Measurements from ENCODE around the gene DCST1.

The DCST1 gene

DNA sequence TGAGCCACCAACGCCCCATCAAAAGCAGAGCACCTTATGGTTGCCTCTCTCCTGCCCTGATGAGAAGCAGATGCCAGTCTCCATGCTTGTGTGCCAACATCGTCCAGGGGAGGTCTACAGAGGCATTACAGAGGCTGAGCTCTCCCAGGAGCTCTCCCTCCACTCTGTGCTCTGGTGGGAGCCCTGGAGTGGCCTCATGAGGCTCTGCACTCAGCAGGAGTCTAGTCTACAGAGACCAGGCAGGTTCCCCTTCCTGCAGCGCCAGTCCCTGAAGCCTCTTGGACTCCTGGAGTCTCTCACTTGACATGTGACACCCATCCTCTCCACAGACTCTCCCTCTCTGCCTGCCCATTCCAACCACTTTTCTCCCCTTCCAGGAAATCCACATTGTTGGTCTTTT lies 3.4 kb downstream of the DCST1 start:
- no peak for DNase-seq

DNA sequence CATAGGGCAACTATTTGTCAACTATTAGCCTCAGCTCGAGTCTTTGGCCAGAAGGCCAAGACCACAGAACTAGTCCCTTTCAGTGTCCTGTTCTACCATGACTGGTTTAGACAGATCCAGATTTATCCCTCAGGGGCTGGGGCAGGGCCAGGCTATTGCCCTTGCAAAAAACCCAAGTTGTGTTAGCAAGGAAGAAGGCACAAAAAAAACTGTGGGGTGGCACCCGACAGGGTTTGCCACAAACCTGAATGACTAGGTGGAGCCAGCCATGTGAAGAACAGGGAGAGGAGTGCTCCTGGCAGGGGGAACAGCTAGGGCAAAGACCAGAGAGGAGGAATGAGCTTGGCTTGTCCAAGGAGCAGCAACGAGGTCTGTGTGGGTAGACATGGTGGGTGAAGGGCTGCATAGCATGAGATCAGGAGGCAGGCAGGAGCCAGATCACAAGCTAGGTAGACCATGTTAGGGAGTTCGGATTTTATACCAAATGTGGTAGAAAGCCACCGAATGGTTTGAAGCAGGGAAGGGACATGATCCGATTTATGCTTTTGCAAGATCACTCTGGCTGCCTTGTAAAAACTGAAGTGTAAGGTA lies 4.3 kb downstream of the DCST1 start:
- no peak for DNase-seq

GRCh38 chr1:155038602-155039307 lies 5.1 kb downstream of the DCST1 start:
- DNase-seq = no peak

GRCh38 chr1:155039308-155039669 lies 5.7 kb downstream of the DCST1 start:
- no peak for DNase-seq

- DNase-seq = no peak
Observed at GRCh38 chr1:155040358-155041093, 6.9 kb downstream of the DCST1 start.

DNA sequence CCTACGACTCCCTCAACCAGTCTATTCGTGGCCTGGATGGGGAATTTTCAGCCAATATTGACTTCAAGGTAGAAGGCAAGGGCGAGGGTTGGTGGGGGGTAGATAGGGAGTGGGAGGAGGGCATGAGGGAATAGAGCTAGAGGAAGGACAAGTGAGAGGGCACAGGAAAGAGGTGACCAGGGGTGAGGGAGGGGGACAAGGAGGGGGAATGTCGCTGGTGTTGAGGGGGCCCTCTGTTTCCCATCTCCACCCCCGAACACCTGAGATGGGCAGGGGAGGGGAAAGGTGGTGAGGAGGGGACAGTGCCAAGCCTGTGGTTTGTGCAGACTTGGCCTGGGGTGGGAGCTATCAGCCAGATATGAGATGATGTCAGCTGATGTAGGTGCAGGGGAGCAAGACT lies 9.2 kb downstream of the DCST1 start:
- DNase-seq = no peak

GRCh38 chr1:155043301-155043702 lies 9.7 kb downstream of the DCST1 start:
- no peak for DNase-seq

DNA sequence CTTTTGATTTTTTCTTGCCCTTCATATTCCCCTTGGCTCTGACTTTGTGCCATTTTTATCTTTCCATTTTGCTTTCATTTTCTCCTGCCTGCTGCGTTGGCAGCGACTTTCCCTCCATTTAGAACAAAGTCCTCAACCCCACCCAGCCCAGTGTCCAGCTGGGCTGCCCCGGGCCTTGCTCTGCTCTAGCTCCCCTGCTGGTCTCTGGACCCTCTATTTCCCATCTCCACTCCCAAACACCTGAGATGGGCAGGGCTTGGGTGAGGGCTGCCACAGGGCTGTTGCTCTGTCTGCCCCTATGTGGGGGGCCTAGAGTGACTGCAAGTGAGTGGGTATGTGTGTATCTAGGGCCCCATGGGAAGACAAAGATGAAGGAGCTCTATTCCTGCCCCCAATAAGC lies 10.2 kb downstream of the DCST1 start:
- no peak for DNase-seq

DNA sequence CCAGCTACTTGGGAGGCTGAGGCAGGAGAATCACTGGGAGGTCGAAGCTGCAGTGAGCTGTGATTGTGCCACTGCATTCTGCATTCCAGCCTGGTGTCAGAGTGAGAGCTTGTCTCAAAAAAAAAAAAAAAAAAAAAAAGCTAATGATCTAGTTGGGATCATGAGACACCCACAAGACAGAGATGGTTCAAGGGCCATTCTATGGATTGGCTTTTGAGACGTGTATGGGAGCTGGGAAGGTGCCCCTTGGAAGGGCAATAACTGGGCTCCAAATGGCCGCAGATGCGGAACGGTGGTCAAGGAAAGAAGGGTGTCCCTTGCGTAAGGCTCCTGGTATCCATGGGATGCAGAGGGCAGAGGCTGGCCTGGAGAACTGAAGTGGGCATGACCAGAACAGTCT lies 10.7 kb downstream of the DCST1 start:
- DNase-seq = no peak

GRCh38 chr1:155044812-155045657 lies 11.4 kb downstream of the DCST1 start:
- DNase-seq = peak; percentile 21

DNA sequence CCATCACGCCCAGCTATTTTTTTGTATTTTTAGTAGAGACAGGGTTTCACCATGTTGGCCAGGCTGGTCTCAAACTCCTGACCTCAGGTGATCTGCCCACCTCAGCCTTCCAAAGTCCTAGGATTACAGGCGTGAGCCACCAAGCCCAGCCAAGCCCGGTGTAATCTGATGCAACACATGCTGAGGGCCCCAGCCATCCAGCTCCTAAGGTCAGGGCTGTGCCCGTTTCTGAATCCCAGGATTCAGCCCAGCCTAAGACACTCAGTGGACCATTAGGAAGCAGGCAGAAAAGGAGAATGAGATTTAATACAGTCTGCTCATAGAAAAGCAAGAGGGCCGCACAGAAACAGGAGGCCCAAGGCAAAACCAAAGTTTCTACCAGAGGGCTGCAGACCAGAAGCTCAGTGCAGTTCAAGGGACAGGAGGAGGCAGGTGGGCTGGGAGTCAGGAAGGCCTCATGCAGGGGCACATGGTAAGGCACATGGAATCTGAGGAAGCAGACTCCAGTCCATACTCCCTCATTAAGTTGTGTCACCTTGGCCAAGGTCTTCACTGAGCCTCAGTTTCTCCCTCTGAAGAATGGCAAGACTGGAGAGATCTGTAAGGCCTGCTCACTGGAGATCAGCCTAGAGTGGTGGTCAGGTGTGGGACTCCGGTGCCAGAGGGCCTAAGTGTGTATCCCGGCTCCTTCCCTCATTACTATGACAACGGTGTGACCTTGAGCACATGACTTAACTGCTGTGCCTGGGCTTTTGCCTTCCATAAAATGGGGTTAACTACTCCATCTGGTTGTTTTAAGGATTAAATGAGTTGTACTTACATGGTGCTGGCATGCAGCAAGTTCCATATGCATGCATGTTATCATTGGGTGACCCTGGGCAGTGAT lies 15.1 kb downstream of the DCST1 start:
- no peak for DNase-seq

DNA sequence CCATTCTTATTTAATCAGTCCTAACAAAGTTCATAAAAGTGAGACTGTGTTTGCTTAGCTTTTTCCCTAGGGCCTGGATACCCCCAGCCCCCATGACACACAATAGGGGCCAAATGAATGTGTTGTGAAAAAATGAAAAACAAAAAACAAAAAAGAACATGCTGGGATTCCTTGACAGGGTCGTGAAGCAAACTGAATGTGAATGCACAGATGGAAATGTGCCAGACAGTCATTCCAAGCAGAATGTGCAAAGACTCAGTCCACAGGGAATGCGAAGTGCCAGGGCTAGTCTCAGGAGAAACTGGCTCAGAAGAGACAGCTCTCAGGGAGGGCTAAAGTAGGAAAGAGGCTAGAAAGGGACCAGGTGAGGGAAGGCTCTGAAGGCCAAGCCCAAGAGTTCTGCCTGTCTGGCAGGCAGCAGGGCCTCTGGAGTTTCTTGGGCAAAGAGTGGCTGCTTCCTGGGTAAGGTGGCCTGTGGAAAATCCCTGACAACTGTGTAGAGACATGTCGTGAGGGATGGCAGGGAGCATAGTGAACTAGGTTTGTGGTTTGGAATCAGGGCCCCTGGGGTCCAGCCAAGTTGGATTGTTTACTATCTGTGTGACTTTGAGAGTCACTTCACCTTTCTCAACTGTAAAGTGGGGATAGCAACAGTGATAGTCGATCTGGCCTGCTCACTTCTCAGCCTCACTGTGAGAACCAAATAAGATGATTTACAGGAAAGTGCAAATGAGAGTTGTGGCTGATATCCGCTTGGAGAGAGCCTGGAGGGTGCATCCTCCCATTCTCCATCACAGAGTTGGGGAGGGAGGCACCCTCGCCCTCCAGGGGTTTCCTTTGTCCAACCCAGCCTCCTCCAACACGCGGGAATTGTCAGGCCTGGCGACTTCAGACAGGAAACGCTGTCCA lies 16.3 kb downstream of the DCST1 start:
- DNase-seq = peak; percentile 60

GRCh38 chr1:155050560-155051341 lies 17.1 kb downstream of the DCST1 start, which contains the start of gene ADAM15:
Gene ADAM15, plus strand, starts transcription at chr1:155051316. Its CDS starts 71 bp downstream, at chr1:155051387.
- DNase-seq = peak; percentile 27

DNA sequence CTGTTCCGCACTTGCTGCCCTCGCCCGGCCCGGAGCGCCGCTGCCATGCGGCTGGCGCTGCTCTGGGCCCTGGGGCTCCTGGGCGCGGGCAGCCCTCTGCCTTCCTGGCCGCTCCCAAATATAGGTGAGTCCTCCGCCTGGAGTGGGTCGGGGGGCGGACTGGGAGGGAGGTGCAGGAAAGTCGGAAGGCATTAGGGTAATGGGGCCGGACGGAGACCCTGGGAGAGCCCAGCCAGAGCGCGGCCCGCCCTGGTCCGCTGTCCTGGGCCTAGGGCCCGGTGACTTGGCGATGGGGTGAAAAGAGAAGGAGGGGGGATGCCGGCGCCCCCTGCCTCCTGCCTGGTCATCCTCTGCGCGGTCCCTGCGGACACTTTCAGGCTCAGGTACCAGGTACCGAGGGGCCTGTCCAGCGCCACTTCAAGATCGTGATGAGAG lies 17.7 kb downstream of the DCST1 start:
- no peak for DNase-seq

DNA sequence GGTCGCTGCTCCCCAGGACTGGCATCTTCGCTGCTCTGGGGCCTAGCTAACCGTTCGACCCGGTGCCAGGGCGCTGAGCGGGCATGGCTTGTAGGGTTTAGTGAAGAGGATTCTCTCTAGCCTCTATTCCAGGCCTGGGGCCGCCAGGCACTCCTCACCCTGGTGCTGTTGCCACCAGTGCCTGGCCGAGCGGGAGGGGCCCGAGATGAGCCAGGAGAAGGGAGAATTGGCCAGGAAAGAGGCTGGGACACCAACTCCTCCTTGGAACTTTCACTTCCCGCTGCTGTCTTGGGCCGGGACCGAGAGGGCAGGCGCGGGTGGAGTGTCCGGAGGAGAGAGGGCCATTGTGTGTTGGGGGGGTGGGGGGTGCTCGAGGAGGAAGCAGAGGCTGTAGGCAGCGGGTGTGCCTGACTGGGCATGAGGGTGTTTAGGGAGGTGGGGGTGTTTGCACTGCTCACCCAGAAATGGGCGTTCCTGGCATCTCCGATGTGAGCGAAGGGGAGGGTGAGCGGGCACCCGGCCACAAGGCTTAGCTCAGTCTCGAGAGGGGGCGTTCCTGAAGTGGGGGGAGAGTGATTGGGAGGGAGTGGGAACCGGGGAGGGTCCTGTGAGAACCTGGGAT lies 18.3 kb downstream of the DCST1 start:
- DNase-seq = peak; percentile 29

DNA sequence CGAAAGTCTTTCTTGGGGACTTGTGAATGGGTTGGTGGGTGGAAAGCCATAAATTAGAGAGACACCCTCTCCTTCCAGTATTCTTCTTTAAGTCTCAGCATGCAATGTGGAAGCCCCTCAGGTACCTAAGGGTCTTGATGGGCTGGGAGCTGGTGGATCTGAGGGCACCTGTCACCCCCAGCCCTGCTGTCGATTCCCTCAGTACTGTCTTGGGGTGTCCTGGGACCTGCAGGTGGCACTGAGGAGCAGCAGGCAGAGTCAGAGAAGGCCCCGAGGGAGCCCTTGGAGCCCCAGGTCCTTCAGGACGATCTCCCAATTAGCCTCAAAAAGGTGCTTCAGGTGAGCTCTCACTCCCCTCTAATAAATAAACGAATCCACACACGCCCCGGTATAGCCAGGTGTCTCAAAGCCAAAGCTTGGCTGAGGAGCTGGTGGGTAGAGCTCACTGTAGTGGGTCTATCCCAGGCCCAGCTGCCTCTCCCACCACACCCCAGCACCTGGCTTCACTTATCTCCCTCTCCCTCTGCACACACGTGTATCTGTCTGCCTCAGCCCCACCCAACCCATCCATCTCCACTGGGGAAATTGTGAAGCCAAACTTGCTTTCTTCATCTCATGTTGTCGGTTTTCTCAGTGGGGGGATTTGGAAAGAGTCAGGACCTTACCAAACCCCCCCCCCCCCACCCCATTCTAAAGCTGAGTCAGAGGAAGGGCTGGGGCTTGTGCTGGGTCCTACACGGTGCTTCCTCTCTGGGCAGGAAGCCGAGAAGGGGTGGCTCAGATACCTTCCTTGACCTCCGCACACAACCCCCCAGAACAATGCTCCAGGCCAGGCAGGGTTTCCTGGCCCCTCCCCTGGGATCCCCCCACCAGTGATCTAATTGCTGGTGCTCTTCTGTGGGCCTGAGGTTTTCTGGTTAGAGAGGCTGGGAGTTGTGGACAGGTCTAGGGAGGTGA lies 19.1 kb downstream of the DCST1 start:
- DNase-seq = peak; percentile 61

DNA sequence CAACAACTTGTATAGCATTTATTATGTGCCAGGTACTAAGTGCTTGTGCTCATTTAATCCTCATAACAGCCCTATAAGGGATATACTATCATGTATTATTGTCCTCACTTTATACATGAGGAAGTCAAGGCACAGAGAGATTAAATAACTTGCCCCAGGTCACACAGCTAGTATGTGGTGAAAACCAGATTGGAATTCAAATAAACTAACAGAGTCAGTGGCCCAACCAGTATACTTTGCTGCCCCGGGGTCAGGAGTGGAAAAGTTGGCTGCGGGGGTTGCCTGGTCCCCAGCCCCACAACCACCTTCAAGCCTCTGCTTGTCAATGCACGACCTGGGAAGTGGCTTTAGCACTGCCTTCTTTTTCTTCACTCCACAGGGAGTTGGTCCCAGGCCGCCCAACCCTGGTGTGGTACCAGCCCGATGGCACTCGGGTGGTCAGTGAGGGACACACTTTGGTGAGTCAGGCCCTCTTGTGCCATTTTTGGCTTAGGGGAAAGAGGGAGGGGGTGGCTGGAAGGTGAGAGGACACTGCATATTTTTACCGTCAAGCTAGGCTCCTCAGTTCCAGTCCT lies 20.0 kb downstream of the DCST1 start:
- DNase-seq = no peak

GRCh38 chr1:155057104-155057503 lies 23.5 kb downstream of the DCST1 start:
- DNase-seq = no peak
